ENCODE data around the gene PIP4K2A.

GRCh38 chr10:22662733-22663330 is 51.5 kb downstream of the PIP4K2A start:
- TF ChIP-seq, protein P1, sequence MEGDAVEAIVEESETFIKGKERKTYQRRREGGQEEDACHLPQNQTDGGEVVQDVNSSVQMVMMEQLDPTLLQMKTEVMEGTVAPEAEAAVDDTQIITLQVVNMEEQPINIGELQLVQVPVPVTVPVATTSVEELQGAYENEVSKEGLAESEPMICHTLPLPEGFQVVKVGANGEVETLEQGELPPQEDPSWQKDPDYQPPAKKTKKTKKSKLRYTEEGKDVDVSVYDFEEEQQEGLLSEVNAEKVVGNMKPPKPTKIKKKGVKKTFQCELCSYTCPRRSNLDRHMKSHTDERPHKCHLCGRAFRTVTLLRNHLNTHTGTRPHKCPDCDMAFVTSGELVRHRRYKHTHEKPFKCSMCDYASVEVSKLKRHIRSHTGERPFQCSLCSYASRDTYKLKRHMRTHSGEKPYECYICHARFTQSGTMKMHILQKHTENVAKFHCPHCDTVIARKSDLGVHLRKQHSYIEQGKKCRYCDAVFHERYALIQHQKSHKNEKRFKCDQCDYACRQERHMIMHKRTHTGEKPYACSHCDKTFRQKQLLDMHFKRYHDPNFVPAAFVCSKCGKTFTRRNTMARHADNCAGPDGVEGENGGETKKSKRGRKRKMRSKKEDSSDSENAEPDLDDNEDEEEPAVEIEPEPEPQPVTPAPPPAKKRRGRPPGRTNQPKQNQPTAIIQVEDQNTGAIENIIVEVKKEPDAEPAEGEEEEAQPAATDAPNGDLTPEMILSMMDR (IDR thresholded peaks at IDR 0.05) = no peak
- TF ChIP-seq POLR2A (IDR thresholded peaks at IDR 0.05) = no peak
